Ovary (tissue), 9 donors: ENCODE measurements around the gene BTBD17. TPM values are rescaled to one million over a fixed set of nuclear protein-coding genes. Genes with fewer than 3 reads are reported as not detected.

Source experiments
- polyA plus RNA-seq, 2 donors: library from polyadenylated mRNA; stranded (reverse); fragments of 200-250 nt in 1 of 2; fragments of 350-450 nt in 1 of 2; fragmentation: Illumina TruSeq in 1 of 2; extraction: RNeasy Lipid Tissue Mini Kit (QIAGEN cat#74804) in 1 of 2; gene quantifications; one replicate each; pipeline ENCODE4 v1.2.3, GENCODE V29; 2013 to 2014
- total RNA-seq, 7 donors: library from RNA; depleted of rRNA in 2 of 7; stranded (reverse); fragments of >200 nt in 2 of 7; fragmentation: NEBNext Ultra II Directional in 3 of 7; extraction: Animal tissue kit (Norgen Biotek cat#: 25700) in 3 of 7; gene quantifications; one replicate each; pipeline versions ENCODE4 v1.1.0 to v1.2.4, GENCODE V29; 2016 to 2023
- donor health status: DM: no; HTN: no; CAD: no; lungs with moderate emphysema.
- donor health status: DM: no; HTN: no; CAD: no.
- donor health status: Bipolar disorder and iron deficiency.
- donor health status: DM: yes; HTN: yes; CAD: no.
- donor health status: DM: no; HTN: no; CAD: no.
- donor health status: DM: yes; HTN: yes; CAD: no.

The BTBD17 gene
- total and polyA plus RNA-seq, 9 donors: not detected

Other genes with a start within 250 kb of the BTBD17 start
- gene RPL38, start 158.2 kb downstream of the BTBD17 start, total RNA-seq: 1,000 to 10,000 TPM in 5 of 7 donors, 100 to 1,000 TPM in 2; 861 to 2,470 (median 1,550) TPM
- 1,000 to 10,000 TPM; 2,644 to 2,696 TPM for gene RPL38, start 158.2 kb downstream of the BTBD17 start, polyA plus RNA-seq
- gene TTYH2, start 148.3 kb downstream of the BTBD17 start, total RNA-seq: 10 to 100 TPM in 6 of 7 donors, 1 to 10 TPM in 1; 9.8 to 43.1 (median 23.0) TPM
- 10 to 100 TPM; 12.8 to 17.5 TPM for gene TTYH2, start 148.3 kb downstream of the BTBD17 start, polyA plus RNA-seq
- gene DNAI2, start 87.6 kb downstream of the BTBD17 start, total RNA-seq: 10 to 100 TPM in 1 of 7 donors, under 1 TPM in 4, not detected in 2; 0.32 to 12.2 (median 0.72) TPM
- gene DNAI2, start 87.6 kb downstream of the BTBD17 start, polyA plus RNA-seq: under 1 TPM in 1 of 2 donors, not detected in 1; 0.07 TPM
- gene KIF19, start 35.6 kb downstream of the BTBD17 start, total RNA-seq: 10 to 100 TPM in 1 of 7 donors, 1 to 10 TPM in 3, under 1 TPM in 2, not detected in 1; 0.33 to 15.0 (median 1.4) TPM
- under 1 TPM in 1 of 2 donors, not detected in 1; 0.54 TPM for gene KIF19, start 35.6 kb downstream of the BTBD17 start, polyA plus RNA-seq
- under 1 TPM in 1 of 7 donors, not detected in 6; 0.25 TPM for gene GPR142, start 5.6 kb upstream of the BTBD17 start, total RNA-seq
- under 1 TPM in 1 of 2 donors, not detected in 1; 0.05 TPM for gene GPR142, start 5.6 kb upstream of the BTBD17 start, polyA plus RNA-seq
- 100 to 1,000 TPM in 1 of 7 donors, 10 to 100 TPM in 6; 39.7 to 133 (median 63.9) TPM for gene GPRC5C, start 70.2 kb upstream of the BTBD17 start, total RNA-seq
- 10 to 100 TPM in 1 of 2 donors, 1 to 10 TPM in 1; 3.7 to 59.1 TPM for gene GPRC5C, start 70.2 kb upstream of the BTBD17 start, polyA plus RNA-seq
- 1 to 10 TPM; 1.4 to 5.5 (median 2.1) TPM for gene CD300A, start 104.8 kb upstream of the BTBD17 start, total RNA-seq
- gene CD300A, start 104.8 kb upstream of the BTBD17 start, polyA plus RNA-seq: 1 to 10 TPM; 1.5 to 4.8 TPM
- gene CD300LB, start 169.6 kb upstream of the BTBD17 start, total RNA-seq: under 1 TPM in 5 of 7 donors, not detected in 2; 0.13 to 0.69 (median 0.27) TPM
- under 1 TPM; 0.11 to 0.43 TPM for gene CD300LB, start 169.6 kb upstream of the BTBD17 start, polyA plus RNA-seq
- gene CD300C, start 184.2 kb upstream of the BTBD17 start, total RNA-seq: 1 to 10 TPM in 2 of 7 donors, under 1 TPM in 4, not detected in 1; 0.18 to 1.6 (median 0.64) TPM
- gene CD300C, start 184.2 kb upstream of the BTBD17 start, polyA plus RNA-seq: under 1 TPM; 0.40 to 0.52 TPM
- not detected for gene CD300H, start 205.6 kb upstream of the BTBD17 start, total RNA-seq
- gene CD300H, start 205.6 kb upstream of the BTBD17 start, polyA plus RNA-seq: not detected
- gene CD300LD, start 230.4 kb upstream of the BTBD17 start, total RNA-seq: not detected
- not detected for gene CD300LD, start 230.4 kb upstream of the BTBD17 start, polyA plus RNA-seq